Stimulated activated effector memory CD8-positive, alpha-beta T cell treated with anti-CD3 and anti-CD28 coated beads, Interleukin-12 subunit alpha, Interleukin-12 subunit beta, amount 100 ng/mL, for 72 hours (primary cell): ENCODE results near the gene APOOL.

ENCODE experiments used
- ATAC-seq: fragments of 150-1000 bp; cut with Tn5 transposase; 2 replicates; pipeline ENCODE4 v1.10.0; 2021
- DNase-seq, 2 donors: peaks; one replicate each; pipeline ENCODE4 v3.0.0; 2021 to 2022; ENCODE audit warnings: low spot score in 2 of 2
- H3K27ac Mint-ChIP-seq: one replicate; pipeline ENCODE4 v1.8.0; 2022; ENCODE audit warnings: mild to moderate bottlenecking, mixed read lengths
- H3K36me3 Mint-ChIP-seq: one replicate; pipeline ENCODE4 v1.8.0; 2022; ENCODE audit warnings: mild to moderate bottlenecking, mixed read lengths
- H3K4me1 Mint-ChIP-seq: one replicate; pipeline ENCODE4 v1.8.0; 2022; ENCODE audit warnings: mixed read lengths
- H3K4me3 Mint-ChIP-seq: one replicate; pipeline ENCODE4 v1.8.0; 2022; ENCODE audit warnings: mild to moderate bottlenecking, mixed read lengths
- H3K9me3 Mint-ChIP-seq: one replicate; pipeline ENCODE4 v1.8.0; 2022; ENCODE audit warnings: mixed read lengths

The APOOL gene

DNA sequence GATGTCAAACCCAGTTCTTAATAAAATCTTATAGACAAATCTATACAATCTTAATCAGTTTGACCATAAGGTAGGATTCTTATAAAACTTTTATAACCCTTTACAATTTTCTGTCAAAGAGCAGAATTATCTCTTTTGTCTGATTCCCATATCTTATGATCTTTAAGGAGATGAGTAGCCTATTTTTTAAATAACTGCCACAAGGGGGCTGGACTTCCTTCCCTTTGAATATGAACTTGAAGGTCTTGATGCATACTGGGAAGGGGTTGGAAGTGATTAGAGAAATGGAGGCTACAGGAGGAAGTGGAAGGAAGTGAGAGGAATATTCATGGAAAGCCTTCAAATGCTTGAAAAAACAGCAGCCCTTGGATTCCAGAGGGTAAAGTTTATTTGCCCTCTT lies 111.1 kb downstream of the APOOL start:
- H3K36me3 Mint-ChIP-seq, result no peaks in the 10 kb centered on the region
- no peaks in the 10 kb centered on the region for H3K9me3 Mint-ChIP-seq
- DNase-seq, result no peak
- no peak for ATAC-seq
- no peaks in the 10 kb centered on the region for H3K4me1 Mint-ChIP-seq
- H3K4me3 Mint-ChIP-seq, result no peak overlapping the region
- no peak overlapping the region for H3K27ac Mint-ChIP-seq

- ATAC-seq, result no peak
- Mint-ChIP-seq H3K9me3 (no peaks in the 10 kb centered on the region), H3K27ac (no peak overlapping the region), H3K4me1 (no peaks in the 10 kb centered on the region), H3K36me3 (no peaks in the 10 kb centered on the region), H3K4me3 (no peak overlapping the region)
- DNase-seq, result no peak
Measured at GRCh38 chrX:85115252-85115651, 111.6 kb downstream of the APOOL start.

- no peak overlapping the region for H3K4me3 Mint-ChIP-seq
- DNase-seq, result no peak
- no peaks in the 10 kb centered on the region for H3K36me3 Mint-ChIP-seq
- no peaks in the 10 kb centered on the region for H3K4me1 Mint-ChIP-seq
- H3K27ac Mint-ChIP-seq, result no peak overlapping the region
- no peak for ATAC-seq
- H3K9me3 Mint-ChIP-seq, result peaks cover 5% of the 10 kb centered on the region
Measured at GRCh38 chrX:85136409-85136808, 132.7 kb downstream of the APOOL start.

DNA sequence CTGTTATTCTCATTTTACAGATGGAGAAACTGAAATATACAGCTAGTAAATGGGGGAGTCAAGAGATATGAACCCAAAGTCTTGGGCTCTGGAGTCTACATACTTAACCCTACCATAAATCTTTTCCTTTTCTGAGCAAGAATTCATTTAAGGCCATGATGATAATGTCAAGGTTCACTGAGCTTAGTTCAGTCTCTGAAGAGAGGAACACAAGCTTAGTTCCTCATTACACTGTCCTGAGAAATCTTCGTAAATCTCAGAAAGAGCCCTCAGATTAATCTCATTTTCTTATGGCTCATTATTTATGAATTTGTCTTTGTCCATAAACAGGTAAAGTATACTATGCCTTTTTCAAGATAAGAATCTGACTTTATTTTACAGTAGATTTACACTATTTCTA lies 135.7 kb downstream of the APOOL start:
- H3K4me3 Mint-ChIP-seq, result no peak overlapping the region
- no peaks in the 10 kb centered on the region for H3K36me3 Mint-ChIP-seq
- H3K9me3 Mint-ChIP-seq, result peaks cover 4% of the 10 kb centered on the region
- H3K4me1 Mint-ChIP-seq, result no peaks in the 10 kb centered on the region
- DNase-seq (no peak), ATAC-seq (no peak)
- no peak overlapping the region for H3K27ac Mint-ChIP-seq

DNA sequence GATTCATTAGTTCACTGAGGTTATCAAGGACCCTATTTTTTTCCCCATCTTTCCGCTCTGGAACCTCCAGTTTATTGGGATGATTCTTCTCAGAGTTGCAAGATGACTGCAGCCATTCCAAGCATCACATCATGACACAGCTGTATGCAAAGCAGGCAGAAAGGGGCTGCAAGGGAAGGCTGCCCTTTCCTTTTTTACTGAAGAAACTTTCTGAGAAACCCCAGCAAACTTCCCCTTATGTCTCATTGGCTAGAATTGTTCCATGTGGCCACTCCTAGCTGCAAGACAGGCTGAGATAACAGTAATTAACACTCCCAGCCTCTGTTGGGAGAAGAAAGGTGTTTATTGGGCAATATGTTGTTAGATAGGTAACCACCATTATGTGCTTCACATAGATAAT lies 137.3 kb downstream of the APOOL start:
- no peak overlapping the region for H3K4me3 Mint-ChIP-seq
- DNase-seq, result no peak
- H3K27ac Mint-ChIP-seq, result no peak overlapping the region
- no peak for ATAC-seq
- no peaks in the 10 kb centered on the region for H3K9me3 Mint-ChIP-seq
- H3K4me1 Mint-ChIP-seq, result no peaks in the 10 kb centered on the region
- H3K36me3 Mint-ChIP-seq, result no peaks in the 10 kb centered on the region
